ENCODE results near the gene HBM. TPM values are rescaled to one million over a fixed set of nuclear protein-coding genes. Genes with fewer than 3 reads are reported as not detected.

Gene HBM
- total and polyA plus RNA-seq, 8 donors, result not detected

DNA sequence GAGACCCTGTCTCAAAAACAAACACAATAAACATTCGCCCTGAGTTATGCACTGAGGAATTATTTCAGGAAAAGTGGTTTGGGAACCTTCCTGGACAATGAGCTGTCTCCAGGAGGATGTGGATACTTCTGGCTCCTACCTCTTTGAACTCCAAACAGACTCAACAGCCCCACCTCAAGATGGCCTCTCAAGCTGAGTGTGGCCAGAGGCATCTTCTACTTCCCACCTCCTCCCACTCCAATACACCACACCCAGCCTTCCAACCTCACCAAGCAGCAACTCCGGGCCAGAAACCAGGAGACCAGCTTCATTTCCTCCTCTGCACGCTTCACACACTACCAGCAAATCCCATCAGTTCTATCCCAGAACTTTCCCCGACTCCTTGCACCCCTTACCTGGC is 26.1 kb downstream of the HBM start:
- FAIRE-seq (no peak), ATAC-seq (no peak), DNase-seq (no peak)
- TF ChIP-seq CTCF (IDR thresholded peaks at IDR 0.05), result no peak
- WGBS, 2 donors, result 91 to 95% methylated on average over 4 of the region's 4 CpGs
- intact Hi-C loops (cut with DNase I), result no loop called here
- H3K4me3 ChIP-seq, result no peak overlapping the region
- no peaks in the 10 kb centered on the region for H3K27me3 ChIP-seq
- no peaks in the 10 kb centered on the region for H3K9me3 ChIP-seq
- no peak overlapping the region for H3K27ac ChIP-seq
- peaks cover 10 to 80% (median 26%) of the 10 kb centered on the region in 3 donors for H3K36me3 ChIP-seq
- H3K4me1 ChIP-seq, result no peaks in the 10 kb centered on the region

GRCh38 chr16:192686-193085 is 26.9 kb downstream of the HBM start:
- no peaks in the 10 kb centered on the region for H3K4me1 ChIP-seq
- H3K4me3 ChIP-seq, result no peak overlapping the region
- no peak overlapping the region for H3K27ac ChIP-seq
- peaks cover 6 to 83% (median 32%) of the 10 kb centered on the region in 3 donors for H3K36me3 ChIP-seq
- ATAC-seq, result no peak
- intact Hi-C loops (cut with DNase I), result no loop called here
- no peak for FAIRE-seq
- DNase-seq, result peak in 1 of 6 donors; percentile 20
- H3K27me3 ChIP-seq, result no peaks in the 10 kb centered on the region
- TF ChIP-seq CTCF (IDR thresholded peaks at IDR 0.05), result no peak
- no peaks in the 10 kb centered on the region for H3K9me3 ChIP-seq
- WGBS, 2 donors, result 93 to 94% methylated on average over 11 of the region's 11 CpGs

DNA sequence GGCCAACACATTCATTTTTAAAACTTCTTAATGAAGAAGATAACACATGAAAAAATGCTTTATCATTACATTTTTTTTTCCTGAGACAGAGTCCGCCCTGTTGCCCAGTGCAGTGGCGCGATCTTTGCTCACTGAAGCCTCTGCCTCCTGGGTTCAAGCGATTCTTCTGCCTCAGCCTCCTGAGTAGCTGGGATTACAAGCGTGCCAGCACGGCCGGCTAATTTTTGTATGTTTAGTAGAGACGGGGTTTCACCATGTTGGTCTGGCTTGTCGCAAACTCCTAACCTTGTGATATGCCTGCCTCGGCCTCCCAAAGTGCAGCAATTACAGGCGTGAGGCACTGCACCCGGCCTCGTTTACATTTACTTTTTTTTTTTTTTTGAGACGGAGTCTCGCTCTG is 27.7 kb downstream of the HBM start:
- TF ChIP-seq CTCF (IDR thresholded peaks at IDR 0.05), result no peak
- no peak for FAIRE-seq
- H3K27ac ChIP-seq, result no peak overlapping the region
- H3K4me1 ChIP-seq, result no peaks in the 10 kb centered on the region
- WGBS, 2 donors, result 88 to 96% methylated on average over 14 to 15 of the region's 15 CpGs
- H3K4me3 ChIP-seq, result no peak overlapping the region
- H3K36me3 ChIP-seq, result peaks cover 6 to 88% (median 37%) of the 10 kb centered on the region in 3 donors
- DNase-seq, result peak in 1 of 6 donors; percentile 16
- intact Hi-C loops (cut with DNase I), result no loop called here
- ATAC-seq, result no peak
- H3K9me3 ChIP-seq, result no peaks in the 10 kb centered on the region
- H3K27me3 ChIP-seq, result no peaks in the 10 kb centered on the region

DNA sequence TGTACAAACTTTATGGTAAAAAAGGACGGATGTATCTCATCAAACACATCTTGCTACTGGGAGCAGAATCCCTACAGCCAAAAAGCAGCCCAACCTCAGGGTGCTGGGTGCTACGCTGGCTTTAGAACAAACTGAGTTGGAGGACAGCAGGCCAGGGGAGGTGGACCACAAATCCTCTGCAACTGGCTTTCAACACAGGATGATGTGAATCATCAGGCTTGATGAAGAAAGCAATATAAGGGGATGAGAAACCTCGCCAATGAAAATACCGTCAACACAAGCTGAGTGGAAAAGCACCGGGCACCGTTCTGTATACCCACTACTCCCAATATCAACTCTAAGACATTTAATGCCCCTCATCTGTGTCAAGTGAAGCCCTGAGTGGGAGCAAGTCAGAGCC is 28.7 kb downstream of the HBM start:
- WGBS, 2 donors, result 96 to 97% methylated on average over 6 of the region's 6 CpGs
- intact Hi-C loops (cut with DNase I), result no loop called here

More for the DNA sequence above, 28.7 kb downstream of the HBM start:
- peak in 1 of 6 donors; percentile 1 for DNase-seq
- no peak overlapping the region for H3K27ac ChIP-seq
- H3K4me1 ChIP-seq, result no peaks in the 10 kb centered on the region
- H3K9me3 ChIP-seq, result no peaks in the 10 kb centered on the region
- H3K4me3 ChIP-seq, result no peak overlapping the region
- no peak for ATAC-seq
- H3K27me3 ChIP-seq, result no peaks in the 10 kb centered on the region
- H3K36me3 ChIP-seq, result peaks cover 6 to 87% (median 29%) of the 10 kb centered on the region in 3 donors
- no peak for FAIRE-seq
- no peak for TF ChIP-seq CTCF (IDR thresholded peaks at IDR 0.05)
